Measurements from ENCODE around the gene SPAG17.

Gene SPAG17

GRCh38 chr1:118100686-118101514 is 84.1 kb downstream of the SPAG17 start:
- Histone ChIP-seq H3K27me3 (replicated peaks; ENCODE audit: control insufficient read depth, insufficient read depth, low read length) (no peaks in the 10 kb centered on the region), H3K9ac (ENCODE audit: low read length) (no peak overlapping the region), H3K9me3 (ENCODE audit: control insufficient read depth, low read length) (no peaks in the 10 kb centered on the region), H3K4me3 (ENCODE audit: low read length) (no peak overlapping the region), H3K4me1 (ENCODE audit: control insufficient read depth, insufficient read depth, low read length) (peaks cover 19% of the 10 kb centered on the region), H3K36me3 (ENCODE audit: control insufficient read depth, insufficient read depth, low read length, severe bottlenecking) (no peaks in the 10 kb centered on the region)
- no peak for DNase-seq (ENCODE audit: low read depth)

- Histone ChIP-seq H3K9ac (ENCODE audit: low read length) (no peak overlapping the region), H3K36me3 (ENCODE audit: control insufficient read depth, insufficient read depth, low read length, severe bottlenecking) (no peaks in the 10 kb centered on the region), H3K4me1 (ENCODE audit: control insufficient read depth, insufficient read depth, low read length) (peaks cover 19% of the 10 kb centered on the region), H3K9me3 (ENCODE audit: control insufficient read depth, low read length) (no peaks in the 10 kb centered on the region), H3K27me3 (replicated peaks; ENCODE audit: control insufficient read depth, insufficient read depth, low read length) (peaks cover 5% of the 10 kb centered on the region), H3K4me3 (ENCODE audit: low read length) (no peak overlapping the region)
- no peak for DNase-seq (ENCODE audit: low read depth)
Measured at GRCh38 chr1:118099686-118100085, 85.3 kb downstream of the SPAG17 start.

GRCh38 chr1:118097622-118098348 is 87.2 kb downstream of the SPAG17 start:
- peaks cover 10% of the 10 kb centered on the region for H3K27me3 ChIP-seq (replicated peaks; ENCODE audit: control insufficient read depth, insufficient read depth, low read length)
- H3K4me3 ChIP-seq (ENCODE audit: low read length), result no peak overlapping the region
- peaks cover 19% of the 10 kb centered on the region for H3K4me1 ChIP-seq (ENCODE audit: control insufficient read depth, insufficient read depth, low read length)
- DNase-seq (ENCODE audit: low read depth), result no peak
- no peaks in the 10 kb centered on the region for H3K36me3 ChIP-seq (ENCODE audit: control insufficient read depth, insufficient read depth, low read length, severe bottlenecking)
- no peak overlapping the region for H3K9ac ChIP-seq (ENCODE audit: low read length)
- H3K9me3 ChIP-seq (ENCODE audit: control insufficient read depth, low read length), result no peaks in the 10 kb centered on the region

- H3K4me1 ChIP-seq (ENCODE audit: control insufficient read depth, insufficient read depth, low read length), result no peaks in the 10 kb centered on the region
- DNase-seq (ENCODE audit: low read depth), result no peak
- no peaks in the 10 kb centered on the region for H3K9me3 ChIP-seq (ENCODE audit: control insufficient read depth, low read length)
- H3K36me3 ChIP-seq (ENCODE audit: control insufficient read depth, insufficient read depth, low read length, severe bottlenecking), result no peaks in the 10 kb centered on the region
- H3K27me3 ChIP-seq (replicated peaks; ENCODE audit: control insufficient read depth, insufficient read depth, low read length), result peaks cover 10% of the 10 kb centered on the region
- H3K9ac ChIP-seq (ENCODE audit: low read length), result no peak overlapping the region
- H3K4me3 ChIP-seq (ENCODE audit: low read length), result no peak overlapping the region
Measured at GRCh38 chr1:118093017-118093416, 92.0 kb downstream of the SPAG17 start.

- Histone ChIP-seq H3K9me3 (ENCODE audit: control insufficient read depth, low read length) (no peaks in the 10 kb centered on the region), H3K4me1 (ENCODE audit: control insufficient read depth, insufficient read depth, low read length) (no peaks in the 10 kb centered on the region), H3K27me3 (replicated peaks; ENCODE audit: control insufficient read depth, insufficient read depth, low read length) (peaks cover 7% of the 10 kb centered on the region), H3K9ac (ENCODE audit: low read length) (no peak overlapping the region), H3K4me3 (ENCODE audit: low read length) (no peak overlapping the region), H3K36me3 (ENCODE audit: control insufficient read depth, insufficient read depth, low read length, severe bottlenecking) (no peaks in the 10 kb centered on the region)
- DNase-seq (ENCODE audit: low read depth), result no peak
Measured at GRCh38 chr1:118090130-118090529, 94.9 kb downstream of the SPAG17 start.

GRCh38 chr1:118085365-118085764 is 99.7 kb downstream of the SPAG17 start:
- Histone ChIP-seq H3K4me1 (ENCODE audit: control insufficient read depth, insufficient read depth, low read length) (no peaks in the 10 kb centered on the region), H3K36me3 (ENCODE audit: control insufficient read depth, insufficient read depth, low read length, severe bottlenecking) (no peaks in the 10 kb centered on the region), H3K4me3 (ENCODE audit: low read length) (no peak overlapping the region), H3K9me3 (ENCODE audit: control insufficient read depth, low read length) (no peaks in the 10 kb centered on the region), H3K9ac (ENCODE audit: low read length) (no peak overlapping the region), H3K27me3 (replicated peaks; ENCODE audit: control insufficient read depth, insufficient read depth, low read length) (no peaks in the 10 kb centered on the region)
- no peak for DNase-seq (ENCODE audit: low read depth)

GRCh38 chr1:118084400-118084799 is 100.6 kb downstream of the SPAG17 start:
- Histone ChIP-seq H3K4me1 (ENCODE audit: control insufficient read depth, insufficient read depth, low read length) (no peaks in the 10 kb centered on the region), H3K9ac (ENCODE audit: low read length) (no peak overlapping the region), H3K4me3 (ENCODE audit: low read length) (no peak overlapping the region), H3K27me3 (replicated peaks; ENCODE audit: control insufficient read depth, insufficient read depth, low read length) (no peaks in the 10 kb centered on the region), H3K9me3 (ENCODE audit: control insufficient read depth, low read length) (no peaks in the 10 kb centered on the region), H3K36me3 (ENCODE audit: control insufficient read depth, insufficient read depth, low read length, severe bottlenecking) (no peaks in the 10 kb centered on the region)
- DNase-seq (ENCODE audit: low read depth), result no peak

GRCh38 chr1:118082984-118083383 is 102.0 kb downstream of the SPAG17 start:
- Histone ChIP-seq H3K27me3 (replicated peaks; ENCODE audit: control insufficient read depth, insufficient read depth, low read length) (no peaks in the 10 kb centered on the region), H3K9me3 (ENCODE audit: control insufficient read depth, low read length) (peaks cover 3% of the 10 kb centered on the region), H3K9ac (ENCODE audit: low read length) (no peak overlapping the region), H3K4me1 (ENCODE audit: control insufficient read depth, insufficient read depth, low read length) (no peaks in the 10 kb centered on the region), H3K4me3 (ENCODE audit: low read length) (no peak overlapping the region), H3K36me3 (ENCODE audit: control insufficient read depth, insufficient read depth, low read length, severe bottlenecking) (no peaks in the 10 kb centered on the region)
- no peak for DNase-seq (ENCODE audit: low read depth)

- Histone ChIP-seq H3K9ac (ENCODE audit: low read length) (no peak overlapping the region), H3K36me3 (ENCODE audit: control insufficient read depth, insufficient read depth, low read length, severe bottlenecking) (no peaks in the 10 kb centered on the region), H3K4me3 (ENCODE audit: low read length) (no peak overlapping the region), H3K9me3 (ENCODE audit: control insufficient read depth, low read length) (peaks cover 3% of the 10 kb centered on the region), H3K4me1 (ENCODE audit: control insufficient read depth, insufficient read depth, low read length) (no peaks in the 10 kb centered on the region), H3K27me3 (replicated peaks; ENCODE audit: control insufficient read depth, insufficient read depth, low read length) (no peaks in the 10 kb centered on the region)
- no peak for DNase-seq (ENCODE audit: low read depth)
Measured at GRCh38 chr1:118081387-118081786, 103.6 kb downstream of the SPAG17 start.

GRCh38 chr1:118077331-118078045 is 107.5 kb downstream of the SPAG17 start:
- Histone ChIP-seq H3K27me3 (replicated peaks; ENCODE audit: control insufficient read depth, insufficient read depth, low read length) (no peaks in the 10 kb centered on the region), H3K9me3 (ENCODE audit: control insufficient read depth, low read length) (peaks cover 3% of the 10 kb centered on the region), H3K36me3 (ENCODE audit: control insufficient read depth, insufficient read depth, low read length, severe bottlenecking) (no peaks in the 10 kb centered on the region), H3K4me1 (ENCODE audit: control insufficient read depth, insufficient read depth, low read length) (no peaks in the 10 kb centered on the region), H3K9ac (ENCODE audit: low read length) (no peak overlapping the region), H3K4me3 (ENCODE audit: low read length) (no peak overlapping the region)
- peak; percentile 74 for DNase-seq (ENCODE audit: low read depth)

- no peaks in the 10 kb centered on the region for H3K4me1 ChIP-seq (ENCODE audit: control insufficient read depth, insufficient read depth, low read length)
- peaks cover 3% of the 10 kb centered on the region for H3K9me3 ChIP-seq (ENCODE audit: control insufficient read depth, low read length)
- H3K27me3 ChIP-seq (replicated peaks; ENCODE audit: control insufficient read depth, insufficient read depth, low read length), result no peaks in the 10 kb centered on the region
- H3K36me3 ChIP-seq (ENCODE audit: control insufficient read depth, insufficient read depth, low read length, severe bottlenecking), result no peaks in the 10 kb centered on the region
- no peak for DNase-seq (ENCODE audit: low read depth)
- no peak overlapping the region for H3K4me3 ChIP-seq (ENCODE audit: low read length)
- no peak overlapping the region for H3K9ac ChIP-seq (ENCODE audit: low read length)
Measured at GRCh38 chr1:118075116-118075515, 109.9 kb downstream of the SPAG17 start.
